AG09309 (cell line): ENCODE results near the gene ACADVL.

Experiments
- DNase-seq: peaks from one replicate; pipeline ENCODE4 v3.0.0-alpha.2; 2010; ENCODE audit warnings: low read depth
- H3K4me3 ChIP-seq: 2 replicates; pipeline ENCODE4 v1.5.1; 2011; ENCODE audit warnings: mild to moderate bottlenecking, low read depth, low read length, moderate library complexity; ENCODE audit not compliant: control insufficient read depth
- CTCF ChIP-seq: IDR thresholded peaks from 2 replicates; pipeline ENCODE4 v1.5.1; 2011; ENCODE audit warnings: mild to moderate bottlenecking, low read depth, low read length, inconsistent platforms; ENCODE audit not compliant: insufficient read depth, control insufficient read depth; ENCODE audit errors: missing control alignments

The ACADVL gene

GRCh38 chr17:7217113-7217987, 2.4 kb upstream of the ACADVL start:
- no peak for TF ChIP-seq CTCF
- H3K4me3 ChIP-seq = peak overlapping the region; percentile 80
- no peak for DNase-seq

GRCh38 chr17:7218166-7218565, 1.6 kb upstream of the ACADVL start:
- DNase-seq = no peak
- TF ChIP-seq CTCF = no peak
- no peak overlapping the region for H3K4me3 ChIP-seq

- no peak for TF ChIP-seq CTCF
- no peak for DNase-seq
- H3K4me3 ChIP-seq = no peak overlapping the region
Observed at GRCh38 chr17:7218758-7219157, 980 bp upstream of the ACADVL start.

- TF ChIP-seq CTCF = no peak
- no peak for DNase-seq
Observed at GRCh38 chr17:7219229-7219811, 418 bp upstream of the ACADVL start.

GRCh38 chr17:7220593-7221277, 997 bp downstream of the ACADVL start:
- TF ChIP-seq CTCF = peak; percentile 61
- H3K4me3 ChIP-seq = peak overlapping the region; percentile 77
- no peak for DNase-seq

More at GRCh38 chr17:7219229-7219811, 418 bp upstream of the ACADVL start:
- peak overlapping the region; percentile 77 for H3K4me3 ChIP-seq

- no peak for DNase-seq
- no peak overlapping the region for H3K4me3 ChIP-seq
- no peak for TF ChIP-seq CTCF
Observed at GRCh38 chr17:7221278-7222092, 1.7 kb downstream of the ACADVL start.
